ENCODE data around the gene PPP2R5A.

DNA sequence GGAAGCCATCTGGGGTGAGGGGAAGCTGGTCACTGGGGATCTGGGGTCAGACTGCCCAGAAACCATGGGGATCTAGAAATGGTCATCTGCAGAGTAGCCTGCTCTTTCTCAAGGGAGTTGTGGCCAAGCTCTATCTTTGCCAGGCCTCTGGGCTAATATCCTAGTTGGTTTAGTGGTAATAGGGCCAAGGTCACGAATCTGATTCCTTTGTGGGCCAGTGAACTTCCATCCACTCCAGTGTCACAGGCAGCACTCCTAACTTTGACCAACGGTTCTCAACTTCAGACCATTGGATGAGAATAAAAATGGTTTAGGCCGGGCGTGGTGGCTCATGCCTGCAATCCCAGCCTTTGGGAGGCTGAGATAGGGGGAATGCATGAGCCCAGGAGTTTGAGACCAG, 28.1 kb upstream of the PPP2R5A start:
- TF ChIP-seq EZH2 (IDR thresholded peaks at IDR 0.05) (no peak), POLR2AphosphoS5 (IDR thresholded peaks at IDR 0.05; ENCODE audit: borderline replicate concordance, low read depth, low read length) (no peak), FOXP2 (optimal IDR thresholded peaks at IDR 0.05; ENCODE audit: control extremely low read depth, extremely low read length, insufficient read depth) (no peak)

Measured in SK-N-MC (cell line).